ENCODE results near the gene BST1. TPM values are rescaled to one million over a fixed set of nuclear protein-coding genes. Genes with fewer than 3 reads are reported as not detected.

Gene BST1
- total and polyA plus RNA-seq, 2 of the 8 experiments (the other 6 are each of a cell fraction or from before 2014, with no cell fraction given): 0.52 to 0.54 TPM

- TF ChIP-seq, protein P1, sequence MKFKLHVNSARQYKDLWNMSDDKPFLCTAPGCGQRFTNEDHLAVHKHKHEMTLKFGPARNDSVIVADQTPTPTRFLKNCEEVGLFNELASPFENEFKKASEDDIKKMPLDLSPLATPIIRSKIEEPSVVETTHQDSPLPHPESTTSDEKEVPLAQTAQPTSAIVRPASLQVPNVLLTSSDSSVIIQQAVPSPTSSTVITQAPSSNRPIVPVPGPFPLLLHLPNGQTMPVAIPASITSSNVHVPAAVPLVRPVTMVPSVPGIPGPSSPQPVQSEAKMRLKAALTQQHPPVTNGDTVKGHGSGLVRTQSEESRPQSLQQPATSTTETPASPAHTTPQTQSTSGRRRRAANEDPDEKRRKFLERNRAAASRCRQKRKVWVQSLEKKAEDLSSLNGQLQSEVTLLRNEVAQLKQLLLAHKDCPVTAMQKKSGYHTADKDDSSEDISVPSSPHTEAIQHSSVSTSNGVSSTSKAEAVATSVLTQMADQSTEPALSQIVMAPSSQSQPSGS (IDR thresholded peaks at IDR 0.05; ENCODE audit: low read length): no peak
- TF ChIP-seq SIN3A (conservative IDR thresholded peaks at IDR 0.05 in 1 of 2, IDR thresholded peaks at IDR 0.05 in 1 of 2; ENCODE audit: low read depth in 1 of 2, low read length in 2 of 2) (no peak), RFX5 (IDR thresholded peaks at IDR 0.05; ENCODE audit: borderline replicate concordance, low read depth, low read length) (no peak), POLR2A (IDR thresholded peaks at IDR 0.05; ENCODE audit: control extremely low read depth in 1 of 2, low read depth in 2 of 2, low read length in 2 of 2) (no peak), CHD2 (IDR thresholded peaks at IDR 0.05; ENCODE audit: low read length) (no peak), CEBPB (IDR thresholded peaks at IDR 0.05; ENCODE audit: low read depth, low read length) (no peak), SAP30 (IDR thresholded peaks at IDR 0.05; ENCODE audit: insufficient read depth, insufficient replicate concordance, low read length) (no peak)
Measured at GRCh38 chr4:15781427-15782095, 78.7 kb downstream of the BST1 start (continued).

Other genes with a start within 250 kb of the BST1 start
- gene CC2D2A, start 233.2 kb upstream of the BST1 start, total RNA-seq (2021; fragmentation: NEBNext Ultra II Directional; extraction: Animal tissue kit (Norgen Biotek cat#: 25700)): 11.0 and 11.1 TPM in 2 replicates
- gene CC2D2A, start 233.2 kb upstream of the BST1 start, polyA plus RNA-seq (2011; rRNA removed): 7.3 and 12.2 TPM in 2 replicates
- gene FBXL5, start 47.7 kb upstream of the BST1 start, total RNA-seq (2021; fragmentation: NEBNext Ultra II Directional; extraction: Animal tissue kit (Norgen Biotek cat#: 25700)): 62.7 and 62.8 TPM in 2 replicates
- 26.5 and 34.6 TPM in 2 replicates for gene FBXL5, start 47.7 kb upstream of the BST1 start, polyA plus RNA-seq (2011; rRNA removed)
- gene FAM200B, start 21.2 kb upstream of the BST1 start, total RNA-seq (2021; fragmentation: NEBNext Ultra II Directional; extraction: Animal tissue kit (Norgen Biotek cat#: 25700)): 21.9 and 23.7 TPM in 2 replicates
- gene FAM200B, start 21.2 kb upstream of the BST1 start, polyA plus RNA-seq (2011; rRNA removed): 10.7 and 11.9 TPM in 2 replicates
- 0.11 and 0.24 TPM in 2 replicates for gene CD38, start 75.3 kb downstream of the BST1 start, total RNA-seq (2021; fragmentation: NEBNext Ultra II Directional; extraction: Animal tissue kit (Norgen Biotek cat#: 25700))
- 0.14 and 0.27 TPM in 2 replicates for gene CD38, start 75.3 kb downstream of the BST1 start, polyA plus RNA-seq (2011; rRNA removed)
- gene FGFBP1, start 235.7 kb downstream of the BST1 start, total RNA-seq (2021; fragmentation: NEBNext Ultra II Directional; extraction: Animal tissue kit (Norgen Biotek cat#: 25700)): 0.20 and 0.38 TPM in 2 replicates
- gene FGFBP1, start 235.7 kb downstream of the BST1 start, polyA plus RNA-seq (2011; rRNA removed): 0.06 and 0.17 TPM in 2 replicates